GM21515 (cell line): ENCODE results near the gene ASPSCR1.
"Not testable (repeated sequence)": the region's sequence is repeated elsewhere in the genome, so short reads cannot be mapped to it uniquely, and the experiment has no call there.

Experiments
- ATAC-seq: cut with Tn5 transposase; IDR thresholded peaks from one replicate; pipeline ENCODE4 v1.9.1; 2021; ENCODE audit not compliant: unreplicated experiment

Gene ASPSCR1

DNA sequence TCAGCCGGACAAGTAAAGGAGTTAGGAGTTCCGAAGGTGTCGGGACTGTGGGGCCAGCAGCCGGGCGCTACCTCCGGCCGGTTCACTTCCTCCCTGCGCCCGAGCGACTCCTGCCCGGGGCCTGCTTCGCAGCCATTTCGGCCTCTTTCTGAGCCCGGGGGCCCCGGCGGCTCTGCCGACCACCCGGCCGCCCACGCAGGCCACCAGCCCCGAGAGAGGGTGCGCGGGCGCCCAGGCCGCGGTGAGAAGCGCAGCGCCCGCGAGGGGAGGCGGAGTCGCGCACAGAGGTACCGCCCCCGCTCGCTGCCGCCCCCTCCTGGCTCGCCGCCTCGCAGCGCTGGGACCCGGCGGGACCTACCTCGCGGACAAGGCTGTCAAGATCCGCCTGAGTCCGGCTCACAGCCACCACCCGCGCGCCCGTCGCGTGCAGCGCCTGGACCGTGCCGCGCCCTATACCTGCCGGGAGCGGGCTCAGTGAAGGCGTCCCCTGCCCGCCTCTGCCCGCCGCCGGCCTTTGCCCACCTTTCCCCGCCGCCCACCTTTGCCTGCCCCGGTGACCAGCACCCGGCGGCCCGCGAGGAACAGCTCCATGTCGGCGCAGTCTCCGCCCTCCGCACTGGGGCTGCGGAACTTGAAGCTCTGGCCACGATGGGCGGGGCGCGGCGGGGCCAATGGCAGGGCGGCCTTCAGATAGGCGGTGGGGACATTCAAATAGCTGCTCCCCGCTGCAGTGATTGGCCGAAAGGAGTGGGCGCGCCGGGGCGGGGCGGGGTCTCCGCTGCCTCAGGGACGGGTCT, 59.9 kb downstream of the ASPSCR1 start, which contains the start of gene DCXR:
TSS of gene DCXR (minus strand) at position 606 of the 797 bp plus-strand sequence. CDS start at position 591, 15 bp downstream.
- ATAC-seq, result peak; percentile 79

DNA sequence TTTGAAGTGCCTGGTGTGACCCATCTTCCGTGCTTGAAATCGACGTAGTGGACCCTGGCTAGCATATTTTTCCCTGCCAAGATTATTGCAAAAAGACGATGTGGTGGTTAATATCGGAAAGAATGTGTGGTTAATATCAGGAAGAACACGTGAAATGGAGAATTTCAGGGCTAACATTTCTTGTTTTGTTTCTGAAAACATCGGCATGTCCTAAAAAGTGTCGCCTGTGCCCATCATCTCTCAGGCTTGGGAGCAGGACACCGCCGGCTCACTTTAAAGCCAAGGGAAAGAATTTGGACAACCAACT, 60.4 kb downstream of the ASPSCR1 start:
- ATAC-seq, result no peak

DNA sequence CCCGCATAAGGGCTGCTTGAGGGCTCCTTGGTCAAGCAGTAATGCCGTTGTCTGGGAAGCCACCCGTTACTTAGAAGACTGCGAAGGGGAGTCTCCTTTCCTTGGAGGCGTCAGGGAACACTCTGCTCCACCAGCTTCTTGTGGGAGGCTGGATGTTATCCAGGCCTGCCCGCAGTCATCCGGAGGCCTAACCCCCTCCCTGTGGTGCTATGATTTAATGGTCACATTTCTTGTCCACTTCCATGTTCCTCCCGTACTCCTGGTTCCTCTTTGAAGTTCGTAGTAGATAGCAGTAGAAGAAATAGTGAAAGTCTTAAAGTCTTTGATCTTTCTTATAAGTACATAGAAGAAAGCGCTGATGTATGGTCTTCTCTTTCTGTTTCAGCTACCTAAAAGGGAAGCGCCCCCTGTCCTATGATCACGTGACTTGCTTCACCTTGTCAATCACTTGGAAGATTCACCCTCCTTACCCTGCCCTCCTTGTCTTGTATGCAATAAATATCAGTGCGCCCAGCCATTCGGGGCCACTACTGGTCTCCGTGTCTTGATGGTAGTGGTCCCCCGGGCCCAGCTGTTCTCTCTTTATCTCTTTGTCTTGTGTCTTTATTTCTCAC, 61.5 kb downstream of the ASPSCR1 start:
- ATAC-seq, result not testable (repeated sequence)

DNA sequence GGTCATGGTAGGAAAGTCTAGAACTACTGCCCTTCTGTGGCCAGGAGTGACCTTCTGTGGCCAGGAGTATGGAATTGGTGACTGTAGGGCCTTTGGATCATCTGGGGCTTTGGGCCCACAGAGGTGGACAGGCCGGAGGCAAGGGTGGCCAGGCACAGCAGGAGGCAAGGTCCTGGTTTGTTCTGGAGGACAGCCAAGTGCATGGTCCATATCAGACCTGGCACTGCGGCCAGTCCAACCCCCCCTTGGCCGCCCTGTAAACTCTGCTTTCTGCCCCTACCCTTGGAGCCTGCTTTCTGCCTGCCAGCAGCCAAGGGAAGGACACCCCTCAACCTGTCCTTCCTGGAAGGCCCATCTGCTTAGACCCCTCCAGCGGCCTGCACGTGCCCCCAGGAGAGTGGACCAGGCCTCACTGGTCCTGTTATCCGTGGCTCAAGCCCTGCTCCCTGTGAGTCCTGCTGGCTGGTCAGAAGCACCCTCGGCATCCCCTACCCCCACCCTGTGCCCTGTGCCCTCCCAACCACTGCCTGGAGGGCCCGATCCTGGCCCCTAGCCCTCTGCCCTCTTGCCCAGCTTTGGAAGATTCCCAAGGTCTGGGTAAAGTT, 62.4 kb downstream of the ASPSCR1 start:
- ATAC-seq, result no peak

DNA sequence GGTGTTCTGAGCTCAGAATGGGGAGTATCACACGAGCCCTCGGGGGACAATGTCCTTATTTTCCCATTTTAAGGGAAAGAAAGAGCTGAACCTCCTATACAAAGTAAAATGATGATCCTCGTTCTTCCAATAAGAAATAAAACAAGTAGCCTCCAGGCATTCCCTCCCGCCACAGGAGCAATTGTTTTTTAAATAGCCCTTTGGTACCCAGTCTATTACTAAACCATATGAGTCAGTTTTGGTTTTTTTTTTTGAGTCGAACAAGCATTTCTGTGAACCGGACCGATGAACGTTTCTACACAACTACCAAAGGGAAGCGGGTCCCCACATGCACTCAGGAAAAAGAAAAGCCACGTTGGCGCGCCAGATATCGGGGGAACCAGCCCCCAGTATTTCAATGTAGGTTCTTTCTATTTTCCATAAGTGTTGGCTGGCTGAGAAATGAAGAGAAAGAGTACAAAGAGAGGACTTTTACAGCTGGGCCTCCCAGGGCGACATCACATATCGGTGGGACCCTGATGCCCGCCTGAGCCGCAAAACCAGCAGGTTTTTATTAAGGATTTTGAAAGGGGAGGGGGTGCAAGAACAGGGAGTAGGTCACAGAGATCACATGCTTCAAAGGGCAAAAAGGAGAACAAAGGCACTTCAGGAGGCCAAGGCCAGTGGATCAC, 63.9 kb downstream of the ASPSCR1 start:
- ATAC-seq, result no peak

DNA sequence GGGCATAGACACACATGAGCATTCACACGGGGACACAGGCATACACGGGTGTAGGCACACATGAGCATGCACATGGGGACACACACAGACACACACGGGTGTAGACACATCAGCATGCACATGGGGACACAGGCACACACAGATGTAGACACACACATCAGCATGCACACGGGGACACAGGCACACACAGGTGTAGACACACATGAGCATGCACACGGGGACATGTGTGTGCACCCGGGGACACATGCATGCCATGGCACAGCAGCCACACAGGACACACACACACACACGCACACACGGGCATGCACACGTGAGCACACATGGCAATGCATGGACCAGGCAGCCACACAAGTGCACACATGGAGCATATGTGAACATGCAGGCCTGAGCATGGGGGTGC, 65.2 kb downstream of the ASPSCR1 start:
- ATAC-seq, result no peak

DNA sequence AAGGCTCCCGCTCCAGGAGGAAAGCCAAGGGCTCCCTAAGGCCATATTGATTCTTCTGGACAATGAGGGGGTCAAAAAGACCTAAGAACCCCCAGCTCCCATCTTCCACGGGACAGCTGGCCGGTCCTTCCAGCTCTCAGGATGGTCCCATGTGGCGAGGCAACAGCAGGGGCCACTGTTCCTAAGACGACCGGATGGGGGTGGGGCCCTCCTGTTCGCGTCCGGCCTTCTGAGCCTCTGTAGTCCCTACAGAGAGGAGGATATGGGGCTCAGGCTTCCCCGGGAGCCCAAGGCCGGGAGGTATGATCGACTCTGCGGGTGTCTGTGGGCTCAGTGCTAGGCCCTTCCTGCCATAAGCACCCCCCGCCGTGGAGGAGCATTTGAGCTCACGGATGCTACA, 66.1 kb downstream of the ASPSCR1 start:
- no peak for ATAC-seq

DNA sequence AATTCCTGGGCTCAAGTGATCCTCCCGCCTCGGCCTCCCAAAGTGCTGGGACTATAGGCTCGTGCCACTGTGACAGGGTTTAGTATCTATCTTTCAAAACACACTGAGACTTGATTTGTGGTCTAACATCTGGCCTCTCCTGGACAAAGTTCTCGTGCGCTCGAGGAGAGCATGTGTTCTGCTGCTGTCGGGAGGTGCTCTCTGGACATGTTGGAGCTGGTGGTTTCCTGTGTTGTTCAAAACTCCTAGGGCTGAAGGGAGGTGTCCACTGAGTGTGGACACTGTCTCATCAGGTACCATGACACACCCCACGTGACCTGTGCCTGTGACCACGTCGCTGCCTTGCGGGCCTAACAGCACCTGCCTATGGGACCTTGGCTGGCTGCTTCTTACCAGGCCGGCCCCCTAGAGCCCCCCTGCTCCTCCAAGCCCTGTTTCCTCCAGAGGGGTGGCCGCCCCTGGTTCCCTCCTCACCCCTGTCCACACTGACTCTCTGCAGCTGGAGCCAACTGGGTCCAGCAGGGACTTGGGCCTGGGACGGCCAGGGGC, 68.6 kb downstream of the ASPSCR1 start:
- ATAC-seq, result no peak

DNA sequence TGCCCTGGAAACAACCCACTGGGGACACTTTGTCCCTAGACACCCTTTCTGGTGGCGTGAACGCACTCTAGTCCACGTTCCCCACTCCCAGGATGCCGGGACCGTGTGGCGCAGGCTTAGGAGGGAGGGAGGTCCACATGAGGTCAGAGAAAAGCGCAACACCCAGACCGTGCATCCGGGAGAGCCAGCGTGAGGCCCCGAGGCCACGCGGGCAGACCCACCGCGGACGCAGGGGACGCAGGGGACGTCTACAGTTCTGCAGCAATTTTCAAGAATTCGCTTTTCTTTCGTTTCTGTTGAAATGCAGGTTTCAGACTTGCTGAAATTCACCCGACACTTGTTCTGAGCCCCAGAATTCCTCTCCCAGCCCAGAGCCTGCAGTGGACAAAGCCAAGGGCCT, 69.5 kb downstream of the ASPSCR1 start:
- ATAC-seq, result no peak

DNA sequence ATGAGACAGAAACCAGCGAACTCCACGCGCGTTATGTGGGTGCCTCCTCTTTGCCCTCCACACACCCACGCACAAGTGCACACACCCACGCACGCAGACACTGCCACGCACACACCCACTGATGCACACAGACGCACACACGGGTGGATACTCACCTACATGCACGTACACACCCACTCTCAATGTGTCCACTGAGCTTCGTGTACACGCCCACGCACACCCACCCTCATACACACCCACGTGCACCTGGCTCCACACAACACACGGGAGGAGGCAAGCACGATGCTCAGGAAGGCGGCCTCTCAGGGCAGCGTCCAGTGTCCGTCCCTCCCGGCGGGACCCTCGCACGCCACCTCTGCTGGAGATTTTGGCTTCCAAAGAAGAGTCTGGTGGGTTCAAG, 70.0 kb downstream of the ASPSCR1 start:
- no peak for ATAC-seq

DNA sequence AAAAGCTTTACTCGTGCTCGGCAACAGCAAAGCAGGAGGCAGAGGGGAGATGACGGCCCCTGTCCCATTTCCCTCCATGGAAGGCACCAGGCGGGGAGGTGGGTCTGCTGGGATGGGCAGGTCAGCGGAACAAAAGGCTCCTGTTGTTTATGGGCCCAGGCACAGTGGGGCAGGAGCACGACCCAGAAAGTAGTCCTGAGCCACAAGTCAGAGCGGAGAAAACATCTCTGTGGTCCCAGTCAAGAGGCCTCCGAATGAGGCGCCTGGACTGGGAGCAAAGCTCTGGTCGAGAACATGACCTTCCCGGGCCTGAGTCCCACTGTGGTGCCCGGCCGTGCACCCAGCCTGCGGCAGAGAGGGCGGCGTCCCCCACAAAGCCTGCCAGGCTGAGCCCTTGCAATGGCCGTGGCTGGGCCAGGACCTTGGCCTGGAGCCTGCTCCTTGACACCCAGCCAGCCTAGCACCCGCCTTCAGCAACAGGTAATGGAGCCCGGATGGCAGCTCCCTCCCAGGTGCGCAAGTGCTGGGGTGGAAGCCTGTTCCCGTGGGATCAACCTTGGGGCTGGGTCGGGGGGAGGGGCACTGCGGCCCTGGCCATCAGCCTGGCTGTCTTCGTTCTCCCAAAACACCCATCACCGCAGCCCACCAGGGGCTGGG, 70.6 kb downstream of the ASPSCR1 start:
- ATAC-seq, result no peak

DNA sequence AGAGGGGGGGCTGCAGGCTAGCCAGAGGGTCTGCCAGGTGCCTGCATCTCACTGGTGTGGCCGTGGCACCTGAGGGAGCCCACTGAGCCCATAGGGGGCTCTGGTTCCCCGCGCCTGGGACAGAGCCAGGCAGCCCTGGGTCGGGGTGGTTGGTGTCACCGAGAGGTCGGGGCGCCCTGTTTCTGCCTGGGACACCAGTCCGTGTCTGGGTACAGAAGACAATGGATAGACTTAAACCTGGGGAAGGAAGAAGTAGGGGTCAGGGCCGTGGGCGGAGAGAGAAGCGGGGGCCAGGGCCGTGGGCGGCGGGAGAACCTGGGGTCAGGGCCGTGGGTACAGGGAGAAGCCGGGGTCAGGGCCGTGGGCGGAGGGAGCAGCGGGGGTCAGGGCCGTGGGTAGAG, 71.1 kb downstream of the ASPSCR1 start:
- no peak for ATAC-seq

DNA sequence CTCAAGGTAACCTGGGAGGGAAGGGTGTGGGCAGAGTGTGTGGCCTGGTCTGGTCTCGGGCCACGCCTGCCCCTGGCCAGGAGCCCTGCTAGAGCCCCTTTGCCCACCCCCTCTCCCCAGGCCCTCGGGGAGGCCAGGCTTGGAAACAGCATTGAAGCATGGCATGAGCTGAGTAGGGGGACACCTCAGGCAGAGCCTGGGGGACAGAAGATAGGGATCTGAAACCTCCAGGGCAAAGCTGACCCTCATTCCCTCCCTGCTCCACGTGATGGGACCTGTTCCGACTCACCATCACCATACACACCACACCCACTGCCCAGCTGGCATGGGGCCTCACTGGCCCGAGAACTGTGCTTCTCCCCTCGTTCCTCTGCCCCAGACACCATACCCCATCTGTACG, 71.7 kb downstream of the ASPSCR1 start:
- ATAC-seq, result no peak

DNA sequence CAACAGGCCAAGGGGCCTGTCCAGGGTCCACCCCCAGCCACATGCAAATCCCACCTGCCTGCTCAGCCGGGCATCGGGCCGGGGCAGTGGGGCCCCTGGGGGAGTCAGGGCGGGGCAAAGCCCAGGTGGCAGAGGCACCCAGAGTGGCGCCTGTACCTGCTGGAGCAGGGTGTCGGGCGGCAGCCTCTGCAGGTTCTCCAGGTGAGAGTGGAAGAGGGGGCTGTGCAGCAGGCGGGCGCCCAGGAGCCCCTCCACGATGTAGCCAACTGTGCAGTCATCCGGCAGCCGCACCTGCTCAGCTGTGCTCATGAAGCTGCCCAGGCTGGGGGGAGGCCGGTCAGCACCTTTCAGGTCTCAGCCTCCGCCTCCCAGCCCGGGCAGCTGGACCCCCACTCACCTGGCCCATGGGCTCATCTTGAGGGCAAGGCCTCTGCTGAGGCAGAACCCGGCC, 72.1 kb downstream of the ASPSCR1 start:
- no peak for ATAC-seq

DNA sequence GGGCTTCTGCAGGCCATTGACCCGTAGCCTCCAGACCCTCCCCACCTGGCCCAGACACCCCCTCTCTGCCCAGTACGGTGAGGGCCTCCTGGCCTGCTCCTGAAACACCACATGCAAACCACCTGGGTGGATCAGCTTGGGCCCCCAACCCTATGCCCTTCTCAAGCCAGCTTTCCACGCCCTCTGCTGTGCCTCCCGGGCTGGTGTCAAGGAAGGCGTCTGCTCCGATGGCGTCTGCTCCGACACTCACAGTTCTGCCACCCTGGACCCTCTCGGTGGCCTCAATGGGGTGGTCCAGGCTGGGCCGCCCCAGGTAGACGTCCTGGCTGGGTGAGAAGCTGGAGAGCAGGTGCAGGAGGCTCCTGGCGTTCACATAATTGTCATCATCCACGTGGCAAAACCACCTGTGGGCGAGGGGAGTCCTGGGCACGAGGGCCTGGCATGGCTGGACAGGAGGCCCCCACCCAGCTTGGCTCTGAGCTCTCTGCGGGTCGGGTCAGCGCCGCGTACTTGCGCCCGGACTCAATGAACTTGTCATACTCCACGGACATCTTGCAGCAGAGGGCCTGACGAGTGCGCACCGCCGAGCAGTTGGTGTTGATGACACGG, 72.8 kb downstream of the ASPSCR1 start:
- ATAC-seq, result no peak

DNA sequence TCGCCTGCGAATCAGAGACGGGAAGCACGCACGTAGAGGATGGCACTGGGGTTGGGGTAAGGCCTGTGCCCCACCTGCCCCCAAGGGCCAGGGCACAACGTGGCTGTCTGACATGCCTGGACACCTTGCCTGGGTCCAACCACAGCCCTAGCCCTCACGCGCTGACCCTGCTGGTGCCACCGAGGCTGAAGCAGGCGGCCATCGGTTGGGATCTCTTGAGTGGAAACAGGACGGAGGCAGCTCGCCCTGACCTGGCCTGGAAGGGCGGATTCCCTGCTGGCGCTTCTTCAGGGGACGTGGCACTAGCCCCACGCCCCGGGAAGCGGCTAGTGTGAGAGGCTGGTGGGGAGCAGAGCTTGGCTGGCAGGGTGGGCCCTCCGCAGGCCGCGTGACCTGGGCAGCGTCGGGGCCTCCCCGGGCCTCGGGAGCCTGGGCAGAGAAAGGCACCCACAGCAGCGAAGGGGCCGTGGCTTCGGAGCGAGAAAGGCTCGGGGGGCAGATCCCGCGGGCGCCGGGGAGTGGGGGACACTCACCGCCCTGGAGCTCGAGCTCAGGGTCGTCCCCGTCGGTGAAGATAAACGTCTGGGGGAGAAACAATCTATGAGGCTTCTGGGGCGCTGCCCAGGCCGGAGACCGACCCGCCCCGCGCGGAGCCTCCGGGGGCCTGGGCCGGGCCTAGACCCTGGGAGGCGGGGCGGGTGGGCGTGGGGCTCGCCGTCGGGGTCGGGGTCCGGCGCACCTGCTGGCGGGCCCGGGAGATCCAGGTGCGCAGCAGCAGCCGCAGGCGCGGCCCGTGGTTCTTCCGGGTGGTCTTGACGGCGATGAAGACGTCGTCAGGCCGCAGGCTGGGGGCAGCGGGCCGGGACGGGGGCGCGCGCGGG, 73.6 kb downstream of the ASPSCR1 start:
- ATAC-seq, result no peak

DNA sequence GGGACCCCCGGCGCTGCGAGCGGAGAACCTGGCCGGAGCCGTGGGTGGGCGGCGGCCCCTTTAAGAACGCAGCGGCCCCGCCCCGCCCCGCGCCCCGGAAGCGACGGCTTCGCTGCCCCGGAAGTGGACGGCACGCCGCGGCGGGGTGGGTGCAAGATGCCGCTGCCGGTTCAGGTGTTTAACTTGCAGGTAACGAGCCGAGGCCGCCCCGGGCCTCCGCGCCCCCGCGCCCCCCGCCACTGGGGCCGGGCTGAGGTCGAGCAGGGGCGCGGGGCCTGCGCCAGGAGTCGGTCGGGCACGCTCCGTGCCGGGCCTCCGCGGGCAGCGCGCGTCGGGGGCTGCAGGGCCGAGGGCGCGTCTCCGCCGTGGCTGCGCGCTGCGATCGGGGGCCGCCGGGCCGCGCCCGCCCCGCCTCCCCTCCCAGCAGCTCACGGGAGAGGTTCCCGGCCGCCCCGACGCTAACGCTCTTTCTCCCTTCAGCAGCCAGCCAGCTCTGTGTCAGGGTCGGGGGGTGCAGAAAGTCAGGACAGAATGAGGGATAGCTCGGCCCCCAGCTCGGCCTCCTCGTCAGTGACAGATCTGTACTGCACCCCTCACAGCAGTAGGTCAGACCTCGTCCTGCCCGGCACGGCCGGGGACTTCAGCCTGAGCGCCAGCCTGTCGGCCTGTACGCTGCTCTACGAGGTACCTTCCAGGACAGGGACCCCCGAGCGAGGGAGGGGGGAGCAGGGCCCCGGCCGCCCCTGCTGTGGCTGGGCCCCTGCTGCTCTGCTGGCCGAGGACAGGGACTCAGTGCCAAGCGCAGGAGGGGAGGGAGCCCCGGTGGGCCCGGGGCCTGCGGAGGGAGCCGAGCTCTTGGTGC, 74.6 kb downstream of the ASPSCR1 start, which contains the start of the genes GPS1 and RFNG:
TSS of gene GPS1 (plus strand) at position 123 of the 862 bp plus-strand sequence. CDS start at position 157, 34 bp downstream.
TSS of gene RFNG (minus strand) at position 36 of the 862 bp plus-strand sequence. CDS start 45 bp downstream, outside the sequence.
- ATAC-seq, result no peak

DNA sequence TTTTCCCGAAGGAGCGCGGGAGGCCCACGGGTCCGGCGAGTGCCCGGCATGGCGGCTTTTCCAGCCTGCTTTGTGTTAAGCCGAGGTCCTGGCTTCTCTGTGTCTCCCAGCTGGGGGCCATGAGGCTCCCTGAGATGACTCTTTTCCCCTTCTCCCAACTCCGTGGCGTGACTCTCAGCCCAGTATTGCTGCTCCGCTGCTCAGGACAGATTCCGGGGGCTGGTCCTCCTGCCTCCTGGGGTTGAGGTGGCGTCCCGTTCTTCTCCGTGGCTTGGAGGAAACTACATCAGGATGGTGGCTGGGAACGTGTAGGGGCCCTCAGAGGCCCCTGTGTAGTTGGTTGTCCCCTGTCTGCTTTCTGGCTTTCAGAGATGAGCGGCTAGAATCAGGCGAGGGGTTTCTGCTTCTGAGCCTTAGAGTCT, 75.2 kb downstream of the ASPSCR1 start:
- ATAC-seq, result no peak
